Panc1 (cell line): ENCODE measurements around the gene MMRN2. TPM values are rescaled to one million over a fixed set of nuclear protein-coding genes. Genes with fewer than 3 reads are reported as not detected.
"Not testable (repeated sequence)": the region's sequence is repeated elsewhere in the genome, so short reads cannot be mapped to it uniquely, and the experiment has no call there.

Experiments used
- ATAC-seq: fragments of 200-7000 bp; cut with Tn5 transposase; 2 replicates; pipeline ENCODE4 v1.9.1; 2020; ENCODE audit warnings: mild to moderate bottlenecking, moderate library complexity
- Bru-seq: library from RNA; stranded (reverse); fragments of 400-500 nt; gene quantifications from one replicate; lab custom pipeline; 2021; lab: Mats Ljungman, UMichigan
- BruChase-seq, 2 experiments: library from RNA; stranded (reverse); fragments of 400-500 nt; gene quantifications; one replicate each; lab custom pipeline; 2021; lab: Mats Ljungman, UMichigan
- BruUV-seq: library from RNA; stranded (reverse); fragments of 400-500 nt; replicated peaks from 2 replicates; lab custom pipeline; 2021; lab: Mats Ljungman, UMichigan
- CTCF ChIA-PET: fragments of 300-600 bp; sonication (Branson Sonifier 250); formaldehyde crosslinking; loops from one replicate; lab custom pipeline; 2022; ENCODE audit warnings: antibody characterized with exemption; lab: Charles Lee
- POLR2A ChIA-PET: fragments of 300-600 bp; sonication (Branson Sonifier 250); formaldehyde crosslinking; loops from one replicate; lab custom pipeline; 2022; ENCODE audit warnings: antibody characterized with exemption; lab: Charles Lee
- DNase-seq: peaks from one replicate; pipeline ENCODE4 v3.0.0-alpha.2; 2010; ENCODE audit warnings: low read depth, low spot score
- H3K27ac ChIP-seq: 2 replicates; pipeline ENCODE4 v1.5.1; 2011; ENCODE audit warnings: mild to moderate bottlenecking, low read length, inconsistent platforms
- H3K27me3 ChIP-seq: fragments of 200-500 bp; sonication (Bioruptor generic); 2 replicates; pipeline ENCODE4 v1.6.0; 2014; ENCODE audit warnings: low read length, inconsistent platforms; ENCODE audit not compliant: control insufficient read depth, insufficient read depth
- H3K36me3 ChIP-seq: fragments of 200-500 bp; sonication (Bioruptor generic); 2 replicates; pipeline ENCODE4 v1.5.1; 2014; ENCODE audit warnings: inconsistent platforms, mild to moderate bottlenecking, low read length, moderate library complexity; ENCODE audit not compliant: control insufficient read depth, insufficient read depth
- H3K4me1 ChIP-seq: 2 replicates; pipeline ENCODE4 v1.5.1; 2011; ENCODE audit warnings: inconsistent platforms, mild to moderate bottlenecking, low read length, moderate library complexity; ENCODE audit not compliant: control insufficient read depth, insufficient read depth
- H3K4me3 ChIP-seq, 2 experiments: 2 replicates each; pipeline ENCODE4 v1.5.1; 2011 to 2012; ENCODE audit warnings: low read depth in 2 of 2, low read length in 2 of 2, mild to moderate bottlenecking in 2 of 2, inconsistent platforms in 1 of 2, moderate library complexity in 1 of 2
- H3K9me3 ChIP-seq: fragments of 200-500 bp; sonication (Bioruptor generic); 2 replicates; pipeline ENCODE4 v1.5.1; 2014; ENCODE audit warnings: low read depth, mild to moderate bottlenecking, inconsistent platforms, low read length, moderate library complexity; ENCODE audit not compliant: control insufficient read depth, insufficient read depth
- CTCF ChIP-seq: fragments of 450-650 bp; IDR thresholded peaks from 2 replicates; pipeline ENCODE4 v1.5.1; 2017; ENCODE audit warnings: mild to moderate bottlenecking
- POLR2AphosphoS5 ChIP-seq: IDR thresholded peaks from 2 replicates; pipeline ENCODE4 v1.6.1; 2012; ENCODE audit warnings: mild to moderate bottlenecking, low read depth, low read length, moderate library complexity
- REST ChIP-seq, 2 experiments: IDR thresholded peaks; 2 replicates each; pipeline ENCODE4 v1.6.1; 2011 to 2012; ENCODE audit warnings: low read depth in 2 of 2, control low read depth in 1 of 2, low read length in 1 of 2, mild to moderate bottlenecking in 1 of 2, moderate library complexity in 1 of 2; ENCODE audit not compliant: insufficient read depth in 1 of 2
- SIN3A ChIP-seq: IDR thresholded peaks from 2 replicates; pipeline ENCODE4 v1.6.1; 2012; ENCODE audit warnings: low read depth, mild to moderate bottlenecking, low read length, moderate library complexity, borderline replicate concordance; ENCODE audit not compliant: insufficient read depth
- TCF7L2 ChIP-seq: IDR thresholded peaks from 2 replicates; pipeline ENCODE4 v1.6.1; 2011; ENCODE audit warnings: mild to moderate bottlenecking, low read depth, low read length, inconsistent platforms
- in situ Hi-C: cut with HindIII; loops from 2 replicates; pipeline ENCODE4 v1.10.0; 2016; ENCODE audit warnings: low sequenced_read_pairs, low pct_unique_long_range_greater_than_20kb
- intact Hi-C: fragments of 100-400 bp; cut with micrococcal nuclease; formaldehyde crosslinking; loops from one replicate; pipeline ENCODE4 v1.10.0; 2022; ENCODE audit not compliant: unreplicated experiment
- long read RNA-seq: library from polyadenylated mRNA; unstranded; transcript quantifications from one replicate; pipeline ENCODE4 v2.0.0, GENCODE V29; 2021; ENCODE audit not compliant: unreplicated experiment
- polyA plus RNA-seq: library from polyadenylated mRNA; unstranded; fragments of >200 nt; gene quantifications from one replicate; pipeline ENCODE4 v1.2.1, GENCODE V29; 2012; ENCODE audit warnings: missing spikeins; ENCODE audit not compliant: insufficient read length
- total RNA-seq: library from RNA; stranded (reverse); gene quantifications from one replicate; pipeline ENCODE4 v1.2.1, GENCODE V29; 2021; ENCODE audit not compliant: unreplicated experiment

The MMRN2 gene
- 1.0 TPM for total RNA-seq
- polyA plus RNA-seq: 1.1 TPM
- percentile 20 among the genes with signal in this experiment for Bru-seq, nascent RNA
- BruChase-seq, experiment 1, labeled RNA remaining after a 2-hour chase: percentile 22 among the genes with signal in this experiment
- BruChase-seq, experiment 2, labeled RNA remaining after a 6-hour chase: percentile 21 among the genes with signal in this experiment
- long read RNA-seq, full-length matches to known transcripts: 1 of 1 reads
- long read RNA-seq, partial matches to known transcripts: 0 of 1 reads
- long read RNA-seq, other reads (novel, unspliced or antisense): 0 of 1 reads

GRCh38 chr10:86957471-86958115 lies at the start of gene MMRN2:
Gene MMRN2, minus strand, starts transcription at chr10:86957615. Its CDS starts 74 bp downstream, at chr10:86957541.
- POLR2A ChIA-PET: no interaction called here
- H3K4me3 ChIP-seq: no peak within 1 kb of the TSS
- no TSS peak for BruUV-seq
- in situ Hi-C loops: no loop called here
- H3K27ac ChIP-seq: peak within 1 kb of the TSS; percentile 51
- CTCF ChIA-PET: interaction anchor here (1.7 to 2.4 kb wide), 2 partner anchors 9 to 18 kb away, joined by 7 to 25 read pairs; no protein-coding TSS in a partner anchor
- no peaks in the 10 kb centered on the region for H3K9me3 ChIP-seq
- H3K36me3 ChIP-seq: no peaks in the 10 kb centered on the region
- peaks cover 60% of the 10 kb centered on the region for H3K4me1 ChIP-seq
- TF ChIP-seq POLR2AphosphoS5 (no peak), SIN3A (no peak), REST (IDR thresholded peaks at IDR 0.05; ENCODE audit: insufficient read depth in 1 of 2, low read depth in 2 of 2, low read length in 1 of 2) (no peak), TCF7L2 (no peak), CTCF (no peak)
- no peaks in the 10 kb centered on the region for H3K27me3 ChIP-seq
- ATAC-seq (no peak), DNase-seq (no peak)
- intact Hi-C loops: no loop called here

- H3K4me3 ChIP-seq, BruUV-seq, POLR2A ChIA-PET, H3K36me3 ChIP-seq, CTCF ChIA-PET, H3K9me3 ChIP-seq, H3K27ac ChIP-seq, intact Hi-C loops, H3K4me1 ChIP-seq, DNase-seq, H3K27me3 ChIP-seq, ATAC-seq, in situ Hi-C loops: not testable (repeated sequence)
Observed at GRCh38 chr10:87007124-87007523, 49.7 kb upstream of the MMRN2 start.

- DNase-seq (no peak), ATAC-seq (no peak)
- Histone ChIP-seq H3K27me3 (no peaks in the 10 kb centered on the region), H3K9me3 (no peaks in the 10 kb centered on the region), H3K4me3 (no peak overlapping the region), H3K4me1 (no peaks in the 10 kb centered on the region), H3K27ac (no peak overlapping the region), H3K36me3 (no peaks in the 10 kb centered on the region)
- ChIA-PET CTCF (no interaction called here), POLR2A (no interaction called here)
- TF ChIP-seq TCF7L2 (no peak), POLR2AphosphoS5 (no peak), REST (IDR thresholded peaks at IDR 0.05; ENCODE audit: insufficient read depth in 1 of 2, low read depth in 2 of 2, low read length in 1 of 2) (no peak), CTCF (no peak), SIN3A (no peak)
- intact Hi-C loops: no loop called here
- BruUV-seq: no TSS peak
- in situ Hi-C loops: no loop called here
Observed at GRCh38 chr10:87000491-87000890, 43.1 kb upstream of the MMRN2 start.
